GM23338 (cell line): Measurements from ENCODE around the gene TJP2. TPM values are rescaled to one million over a fixed set of nuclear protein-coding genes. Genes with fewer than 3 reads are reported as not detected.

Experiments
- ATAC-seq: fragments of 200-7000 bp; cut with Tn5 transposase; 3 replicates; pipeline ENCODE4 v1.9.1; 2020
- DNase-seq: peaks from one replicate; pipeline ENCODE4 v3.0.0-alpha.2; 2015; ENCODE audit warnings: low spot score
- H2AFZ ChIP-seq: fragments of 200-600 bp; sonication (generic); 2 replicates; pipeline ENCODE4 v1.8.0; 2016; ENCODE audit warnings: antibody characterized with exemption, mild to moderate bottlenecking, moderate library complexity
- H3F3A ChIP-seq: fragments of 200-600 bp; sonication (generic); replicated peaks from 2 replicates; pipeline ENCODE4 v1.8.0; 2017; ENCODE audit warnings: antibody characterized with exemption, mixed run types, low read depth
- H3K27ac ChIP-seq: fragments of 200-600 bp; sonication (generic); 2 replicates; pipeline ENCODE4 v1.6.1; 2016; ENCODE audit warnings: low read depth
- H3K27me3 ChIP-seq: fragments of 200-600 bp; sonication (generic); 2 replicates; pipeline ENCODE4 v1.8.0; 2016; ENCODE audit warnings: mild to moderate bottlenecking, mixed run types, moderate library complexity; ENCODE audit not compliant: insufficient read depth
- H3K36me3 ChIP-seq: fragments of 200-600 bp; sonication (generic); 2 replicates; pipeline ENCODE4 v1.8.0; 2016; ENCODE audit warnings: mild to moderate bottlenecking; ENCODE audit not compliant: insufficient read depth
- H3K4me1 ChIP-seq: fragments of 200-600 bp; sonication (generic); 2 replicates; pipeline ENCODE4 v1.8.0; 2016; ENCODE audit warnings: mild to moderate bottlenecking, moderate library complexity; ENCODE audit not compliant: insufficient read depth
- H3K4me2 ChIP-seq: fragments of 200-600 bp; sonication (generic); 2 replicates; pipeline ENCODE4 v1.7.1; 2017; ENCODE audit warnings: mixed run types
- H3K4me3 ChIP-seq: fragments of 200-600 bp; sonication (generic); 2 replicates; pipeline ENCODE4 v1.6.1; 2016; ENCODE audit warnings: mixed run types
- H3K79me2 ChIP-seq: fragments of 200-600 bp; sonication (generic); replicated peaks from 2 replicates; pipeline ENCODE4 v1.8.0; 2017; ENCODE audit warnings: mild to moderate bottlenecking; ENCODE audit not compliant: insufficient read depth
- H3K9me2 ChIP-seq: fragments of 200-600 bp; sonication (generic); 2 replicates; pipeline ENCODE4 v1.8.0; 2017; ENCODE audit not compliant: insufficient read depth
- H4K20me1 ChIP-seq: fragments of 200-600 bp; sonication (generic); replicated peaks from 2 replicates; pipeline ENCODE4 v1.8.0; 2017; ENCODE audit warnings: mild to moderate bottlenecking; ENCODE audit not compliant: insufficient read depth
- H3K27ac Mint-ChIP-seq: 2 replicates; pipeline ENCODE4 v1.8.0; 2020; ENCODE audit warnings: inconsistent platforms, mild to moderate bottlenecking, moderate library complexity, mixed read lengths
- H3K27me3 Mint-ChIP-seq: 3 replicates; pipeline ENCODE4 v1.8.0; 2022; ENCODE audit warnings: low read depth, mild to moderate bottlenecking, moderate library complexity, mixed read lengths, inconsistent platforms; ENCODE audit not compliant: insufficient read depth, poor library complexity
- H3K36me3 Mint-ChIP-seq: 3 replicates; pipeline ENCODE4 v1.8.0; 2021; ENCODE audit warnings: low read depth, mild to moderate bottlenecking, inconsistent platforms, moderate library complexity, mixed read lengths
- H3K4me1 Mint-ChIP-seq: 3 replicates; pipeline ENCODE4 v1.8.0; 2020; ENCODE audit warnings: mild to moderate bottlenecking, inconsistent platforms, mixed read lengths
- H3K4me3 Mint-ChIP-seq: 3 replicates; pipeline ENCODE4 v1.8.0; 2021; ENCODE audit warnings: moderate library complexity, mild to moderate bottlenecking, inconsistent platforms, mixed read lengths
- H3K9me3 Mint-ChIP-seq: 3 replicates; pipeline ENCODE4 v1.8.0; 2020; ENCODE audit warnings: moderate library complexity, mild to moderate bottlenecking, inconsistent platforms, mixed read lengths
- CREB1 ChIP-seq: fragments of 250-450 bp; sonication (Bioruptor Pico); IDR thresholded peaks from 2 replicates; pipeline ENCODE4 v1.5.0; 2020; ENCODE audit warnings: low read depth, mild to moderate bottlenecking, moderate library complexity
- EZH2 ChIP-seq: fragments of 200-600 bp; sonication (generic); IDR thresholded peaks from one replicate; pipeline ENCODE4 v1.8.0; 2017; ENCODE audit warnings: antibody characterized with exemption, mild to moderate bottlenecking, low read depth; ENCODE audit not compliant: unreplicated experiment
- EZH2phosphoT487 ChIP-seq: fragments of 200-600 bp; sonication (generic); IDR thresholded peaks from one replicate; pipeline ENCODE4 v1.8.1; 2018; ENCODE audit warnings: antibody characterized with exemption; ENCODE audit not compliant: unreplicated experiment
- JUNB ChIP-seq: IDR thresholded peaks from one replicate; pipeline ENCODE4 v1.6.1; 2016; ENCODE audit warnings: antibody characterized with exemption; ENCODE audit not compliant: unreplicated experiment
- POLR2AphosphoS5 ChIP-seq: IDR thresholded peaks from 2 replicates; pipeline ENCODE4 v1.6.1; 2016; ENCODE audit warnings: antibody characterized with exemption, low read depth
- STAT1 ChIP-seq: IDR thresholded peaks from one replicate; pipeline ENCODE4 v1.6.1; 2016; ENCODE audit warnings: antibody characterized with exemption; ENCODE audit not compliant: unreplicated experiment
- ZNF114 ChIP-seq: fragments of 250-450 bp; sonication (Bioruptor Pico); IDR thresholded peaks from 2 replicates; pipeline ENCODE4 v1.5.0; 2020; ENCODE audit warnings: mild to moderate bottlenecking, moderate library complexity
- polyA plus RNA-seq: library from polyadenylated mRNA; unstranded; fragments of >200 nt; fragmentation: Nextera tagmentation; extraction: Ambion mirVana; gene quantifications from 2 replicates; pipeline ENCODE4 v1.2.1, GENCODE V29; 2016
- total RNA-seq: library from RNA; depleted of rRNA; stranded (reverse); fragments of >200 nt; shearing (Covaris generic); gene quantifications from 2 replicates; pipeline ENCODE4 v1.2.3, GENCODE V29; 2014
- TF ChIP-seq, protein P1 (sequence below): IDR thresholded peaks from one replicate; pipeline ENCODE4 v1.6.1; 2018; ENCODE audit warnings: antibody characterized with exemption; ENCODE audit not compliant: unreplicated experiment
- TF ChIP-seq, protein P2 (sequence below): fragments of 250-450 bp; sonication (Bioruptor Pico); IDR thresholded peaks from 2 replicates; pipeline ENCODE4 v1.5.0; 2020; ENCODE audit warnings: mild to moderate bottlenecking, moderate library complexity
- TF ChIP-seq, protein P3 (sequence below): IDR thresholded peaks from 2 replicates; pipeline ENCODE4 v1.6.1; 2016; ENCODE audit warnings: antibody characterized with exemption
- TF ChIP-seq, protein P4 (sequence below), 2 experiments: fragments of 200-600 bp in 1 of 2; sonication (generic) in 1 of 2; conservative IDR thresholded peaks; 2 replicates each; pipeline versions ENCODE4 v1.5.1 to v1.6.1; 2016 to 2017; ENCODE audit warnings: antibody characterized with exemption in 2 of 2, low read depth in 2 of 2, mild to moderate bottlenecking in 2 of 2, moderate library complexity in 1 of 2

TJP2 gene
- total and polyA plus RNA-seq, 2 experiments from 2014 or later = 37.6 to 234 TPM

DNA sequence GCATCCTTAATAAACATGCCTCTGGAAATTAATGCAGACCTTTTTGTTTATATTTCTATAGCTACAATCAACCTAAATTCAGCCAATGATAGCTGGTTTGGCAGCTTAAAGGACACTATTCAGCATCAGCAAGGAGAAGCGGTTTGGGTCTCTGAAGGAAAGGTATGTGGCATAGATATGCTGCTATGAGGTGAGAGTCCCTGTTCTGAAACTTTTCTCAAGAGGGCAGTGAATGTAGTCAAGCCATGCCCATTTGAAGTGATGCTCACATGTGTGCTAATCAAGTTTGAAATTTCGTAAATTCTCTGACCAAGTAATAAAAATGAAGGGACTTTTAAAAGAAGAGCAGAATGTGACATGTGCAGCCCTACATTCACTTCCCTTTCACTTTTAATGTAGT lies 72.6 kb downstream of the TJP2 start:
- no peaks in the 10 kb centered on the region for H3K4me1 ChIP-seq
- H4K20me1 ChIP-seq = no peaks in the 10 kb centered on the region
- H3K36me3 Mint-ChIP-seq = peaks cover 49% of the 10 kb centered on the region
- peaks cover 6% of the 10 kb centered on the region for H3K27me3 Mint-ChIP-seq
- H3K9me2 ChIP-seq = no peaks in the 10 kb centered on the region
- H3K27ac ChIP-seq = no peak overlapping the region; the same call in 1 of the 2 replicates
- no peaks in the 10 kb centered on the region for H3K27me3 ChIP-seq
- TF ChIP-seq, protein P1, sequence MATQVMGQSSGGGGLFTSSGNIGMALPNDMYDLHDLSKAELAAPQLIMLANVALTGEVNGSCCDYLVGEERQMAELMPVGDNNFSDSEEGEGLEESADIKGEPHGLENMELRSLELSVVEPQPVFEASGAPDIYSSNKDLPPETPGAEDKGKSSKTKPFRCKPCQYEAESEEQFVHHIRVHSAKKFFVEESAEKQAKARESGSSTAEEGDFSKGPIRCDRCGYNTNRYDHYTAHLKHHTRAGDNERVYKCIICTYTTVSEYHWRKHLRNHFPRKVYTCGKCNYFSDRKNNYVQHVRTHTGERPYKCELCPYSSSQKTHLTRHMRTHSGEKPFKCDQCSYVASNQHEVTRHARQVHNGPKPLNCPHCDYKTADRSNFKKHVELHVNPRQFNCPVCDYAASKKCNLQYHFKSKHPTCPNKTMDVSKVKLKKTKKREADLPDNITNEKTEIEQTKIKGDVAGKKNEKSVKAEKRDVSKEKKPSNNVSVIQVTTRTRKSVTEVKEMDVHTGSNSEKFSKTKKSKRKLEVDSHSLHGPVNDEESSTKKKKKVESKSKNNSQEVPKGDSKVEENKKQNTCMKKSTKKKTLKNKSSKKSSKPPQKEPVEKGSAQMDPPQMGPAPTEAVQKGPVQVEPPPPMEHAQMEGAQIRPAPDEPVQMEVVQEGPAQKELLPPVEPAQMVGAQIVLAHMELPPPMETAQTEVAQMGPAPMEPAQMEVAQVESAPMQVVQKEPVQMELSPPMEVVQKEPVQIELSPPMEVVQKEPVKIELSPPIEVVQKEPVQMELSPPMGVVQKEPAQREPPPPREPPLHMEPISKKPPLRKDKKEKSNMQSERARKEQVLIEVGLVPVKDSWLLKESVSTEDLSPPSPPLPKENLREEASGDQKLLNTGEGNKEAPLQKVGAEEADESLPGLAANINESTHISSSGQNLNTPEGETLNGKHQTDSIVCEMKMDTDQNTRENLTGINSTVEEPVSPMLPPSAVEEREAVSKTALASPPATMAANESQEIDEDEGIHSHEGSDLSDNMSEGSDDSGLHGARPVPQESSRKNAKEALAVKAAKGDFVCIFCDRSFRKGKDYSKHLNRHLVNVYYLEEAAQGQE = no peak
- no peak for TF ChIP-seq STAT1
- TF ChIP-seq POLR2AphosphoS5 = no peak
- TF ChIP-seq, protein P2, sequence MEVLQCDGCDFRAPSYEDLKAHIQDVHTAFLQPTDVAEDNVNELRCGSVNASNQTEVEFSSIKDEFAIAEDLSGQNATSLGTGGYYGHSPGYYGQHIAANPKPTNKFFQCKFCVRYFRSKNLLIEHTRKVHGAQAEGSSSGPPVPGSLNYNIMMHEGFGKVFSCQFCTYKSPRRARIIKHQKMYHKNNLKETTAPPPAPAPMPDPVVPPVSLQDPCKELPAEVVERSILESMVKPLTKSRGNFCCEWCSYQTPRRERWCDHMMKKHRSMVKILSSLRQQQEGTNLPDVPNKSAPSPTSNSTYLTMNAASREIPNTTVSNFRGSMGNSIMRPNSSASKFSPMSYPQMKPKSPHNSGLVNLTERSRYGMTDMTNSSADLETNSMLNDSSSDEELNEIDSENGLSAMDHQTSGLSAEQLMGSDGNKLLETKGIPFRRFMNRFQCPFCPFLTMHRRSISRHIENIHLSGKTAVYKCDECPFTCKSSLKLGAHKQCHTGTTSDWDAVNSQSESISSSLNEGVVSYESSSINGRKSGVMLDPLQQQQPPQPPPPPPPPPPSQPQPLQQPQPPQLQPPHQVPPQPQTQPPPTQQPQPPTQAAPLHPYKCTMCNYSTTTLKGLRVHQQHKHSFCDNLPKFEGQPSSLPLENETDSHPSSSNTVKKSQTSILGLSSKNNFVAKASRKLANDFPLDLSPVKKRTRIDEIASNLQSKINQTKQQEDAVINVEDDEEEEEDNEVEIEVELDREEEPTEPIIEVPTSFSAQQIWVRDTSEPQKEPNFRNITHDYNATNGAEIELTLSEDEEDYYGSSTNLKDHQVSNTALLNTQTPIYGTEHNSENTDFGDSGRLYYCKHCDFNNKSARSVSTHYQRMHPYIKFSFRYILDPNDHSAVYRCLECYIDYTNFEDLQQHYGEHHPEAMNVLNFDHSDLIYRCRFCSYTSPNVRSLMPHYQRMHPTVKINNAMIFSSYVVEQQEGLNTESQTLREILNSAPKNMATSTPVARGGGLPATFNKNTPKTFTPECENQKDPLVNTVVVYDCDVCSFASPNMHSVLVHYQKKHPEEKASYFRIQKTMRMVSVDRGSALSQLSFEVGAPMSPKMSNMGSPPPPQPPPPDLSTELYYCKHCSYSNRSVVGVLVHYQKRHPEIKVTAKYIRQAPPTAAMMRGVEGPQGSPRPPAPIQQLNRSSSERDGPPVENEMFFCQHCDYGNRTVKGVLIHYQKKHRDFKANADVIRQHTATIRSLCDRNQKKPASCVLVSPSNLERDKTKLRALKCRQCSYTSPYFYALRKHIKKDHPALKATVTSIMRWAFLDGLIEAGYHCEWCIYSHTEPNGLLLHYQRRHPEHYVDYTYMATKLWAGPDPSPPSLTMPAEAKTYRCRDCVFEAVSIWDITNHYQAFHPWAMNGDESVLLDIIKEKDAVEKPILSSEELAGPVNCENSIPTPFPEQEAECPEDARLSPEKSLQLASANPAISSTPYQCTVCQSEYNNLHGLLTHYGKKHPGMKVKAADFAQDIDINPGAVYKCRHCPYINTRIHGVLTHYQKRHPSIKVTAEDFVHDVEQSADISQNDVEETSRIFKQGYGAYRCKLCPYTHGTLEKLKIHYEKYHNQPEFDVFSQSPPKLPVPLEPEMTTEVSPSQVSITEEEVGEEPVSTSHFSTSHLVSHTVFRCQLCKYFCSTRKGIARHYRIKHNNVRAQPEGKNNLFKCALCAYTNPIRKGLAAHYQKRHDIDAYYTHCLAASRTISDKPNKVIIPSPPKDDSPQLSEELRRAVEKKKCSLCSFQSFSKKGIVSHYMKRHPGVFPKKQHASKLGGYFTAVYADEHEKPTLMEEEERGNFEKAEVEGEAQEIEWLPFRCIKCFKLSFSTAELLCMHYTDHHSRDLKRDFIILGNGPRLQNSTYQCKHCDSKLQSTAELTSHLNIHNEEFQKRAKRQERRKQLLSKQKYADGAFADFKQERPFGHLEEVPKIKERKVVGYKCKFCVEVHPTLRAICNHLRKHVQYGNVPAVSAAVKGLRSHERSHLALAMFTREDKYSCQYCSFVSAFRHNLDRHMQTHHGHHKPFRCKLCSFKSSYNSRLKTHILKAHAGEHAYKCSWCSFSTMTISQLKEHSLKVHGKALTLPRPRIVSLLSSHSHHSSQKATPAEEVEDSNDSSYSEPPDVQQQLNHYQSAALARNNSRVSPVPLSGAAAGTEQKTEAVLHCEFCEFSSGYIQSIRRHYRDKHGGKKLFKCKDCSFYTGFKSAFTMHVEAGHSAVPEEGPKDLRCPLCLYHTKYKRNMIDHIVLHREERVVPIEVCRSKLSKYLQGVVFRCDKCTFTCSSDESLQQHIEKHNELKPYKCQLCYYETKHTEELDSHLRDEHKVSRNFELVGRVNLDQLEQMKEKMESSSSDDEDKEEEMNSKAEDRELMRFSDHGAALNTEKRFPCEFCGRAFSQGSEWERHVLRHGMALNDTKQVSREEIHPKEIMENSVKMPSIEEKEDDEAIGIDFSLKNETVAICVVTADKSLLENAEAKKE = no peak
- TF ChIP-seq, protein P3, sequence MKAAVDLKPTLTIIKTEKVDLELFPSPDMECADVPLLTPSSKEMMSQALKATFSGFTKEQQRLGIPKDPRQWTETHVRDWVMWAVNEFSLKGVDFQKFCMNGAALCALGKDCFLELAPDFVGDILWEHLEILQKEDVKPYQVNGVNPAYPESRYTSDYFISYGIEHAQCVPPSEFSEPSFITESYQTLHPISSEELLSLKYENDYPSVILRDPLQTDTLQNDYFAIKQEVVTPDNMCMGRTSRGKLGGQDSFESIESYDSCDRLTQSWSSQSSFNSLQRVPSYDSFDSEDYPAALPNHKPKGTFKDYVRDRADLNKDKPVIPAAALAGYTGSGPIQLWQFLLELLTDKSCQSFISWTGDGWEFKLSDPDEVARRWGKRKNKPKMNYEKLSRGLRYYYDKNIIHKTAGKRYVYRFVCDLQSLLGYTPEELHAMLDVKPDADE = no peak
- TF ChIP-seq, protein P4, sequence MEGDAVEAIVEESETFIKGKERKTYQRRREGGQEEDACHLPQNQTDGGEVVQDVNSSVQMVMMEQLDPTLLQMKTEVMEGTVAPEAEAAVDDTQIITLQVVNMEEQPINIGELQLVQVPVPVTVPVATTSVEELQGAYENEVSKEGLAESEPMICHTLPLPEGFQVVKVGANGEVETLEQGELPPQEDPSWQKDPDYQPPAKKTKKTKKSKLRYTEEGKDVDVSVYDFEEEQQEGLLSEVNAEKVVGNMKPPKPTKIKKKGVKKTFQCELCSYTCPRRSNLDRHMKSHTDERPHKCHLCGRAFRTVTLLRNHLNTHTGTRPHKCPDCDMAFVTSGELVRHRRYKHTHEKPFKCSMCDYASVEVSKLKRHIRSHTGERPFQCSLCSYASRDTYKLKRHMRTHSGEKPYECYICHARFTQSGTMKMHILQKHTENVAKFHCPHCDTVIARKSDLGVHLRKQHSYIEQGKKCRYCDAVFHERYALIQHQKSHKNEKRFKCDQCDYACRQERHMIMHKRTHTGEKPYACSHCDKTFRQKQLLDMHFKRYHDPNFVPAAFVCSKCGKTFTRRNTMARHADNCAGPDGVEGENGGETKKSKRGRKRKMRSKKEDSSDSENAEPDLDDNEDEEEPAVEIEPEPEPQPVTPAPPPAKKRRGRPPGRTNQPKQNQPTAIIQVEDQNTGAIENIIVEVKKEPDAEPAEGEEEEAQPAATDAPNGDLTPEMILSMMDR (conservative IDR thresholded peaks at IDR 0.05; ENCODE audit: low read depth in 2 of 2) = no peak
- TF ChIP-seq JUNB = no peak
- TF ChIP-seq EZH2 = no peak
- no peak for TF ChIP-seq CREB1
- TF ChIP-seq ZNF114 (CRISPR knock-in tag) = no peak
- TF ChIP-seq EZH2phosphoT487 = no peak
- H3K27ac Mint-ChIP-seq = no peak overlapping the region
- H2AFZ ChIP-seq = no peak overlapping the region
- H3F3A ChIP-seq = peaks cover 3% of the 10 kb centered on the region; the same call in 1 of the 2 replicates
- no peaks in the 10 kb centered on the region for H3K9me3 Mint-ChIP-seq
- ATAC-seq = no peak
- no peaks in the 10 kb centered on the region for H3K4me1 Mint-ChIP-seq
- DNase-seq = no peak
- peaks cover 20% of the 10 kb centered on the region for H3K36me3 ChIP-seq
- H3K4me3 Mint-ChIP-seq = no peak overlapping the region
- H3K79me2 ChIP-seq = no peaks in the 10 kb centered on the region
- H3K4me3 ChIP-seq = no peak overlapping the region
- H3K4me2 ChIP-seq = no peak overlapping the region
